Measurements from ENCODE around the gene SMYD3.
"Not testable (repeated sequence)": the region's sequence is repeated elsewhere in the genome, so short reads cannot be mapped to it uniquely, and the experiment has no call there.

The SMYD3 gene

GRCh38 chr1:245948786-245949185, 558.3 kb downstream of the SMYD3 start:
- DNase-seq = no peak

GRCh38 chr1:245946905-245947304, 560.2 kb downstream of the SMYD3 start:
- no peak for DNase-seq
- in situ Hi-C loops (cut with MboI; ENCODE audit: low pct_unique_long_range_greater_than_20kb, low sequenced_read_pairs) = no loop called here

More at GRCh38 chr1:245948786-245949185, 558.3 kb downstream of the SMYD3 start:
- in situ Hi-C loops (cut with MboI; ENCODE audit: low pct_unique_long_range_greater_than_20kb, low sequenced_read_pairs) = no loop called here

- DNase-seq; in situ Hi-C loops (cut with MboI; ENCODE audit: low pct_unique_long_range_greater_than_20kb, low sequenced_read_pairs): not testable (repeated sequence)
Observed at GRCh38 chr1:245945136-245945535, 561.9 kb downstream of the SMYD3 start.

GRCh38 chr1:245942856-245943255, 564.2 kb downstream of the SMYD3 start:
- in situ Hi-C loops (cut with MboI; ENCODE audit: low pct_unique_long_range_greater_than_20kb, low sequenced_read_pairs) = no loop called here
- DNase-seq = no peak

GRCh38 chr1:245941771-245942170, 565.3 kb downstream of the SMYD3 start:
- DNase-seq; in situ Hi-C loops (cut with MboI; ENCODE audit: low pct_unique_long_range_greater_than_20kb, low sequenced_read_pairs): not testable (repeated sequence)

- DNase-seq = no peak
- in situ Hi-C loops (cut with MboI; ENCODE audit: low pct_unique_long_range_greater_than_20kb, low sequenced_read_pairs) = no loop called here
Observed at GRCh38 chr1:245939756-245940345, 567.2 kb downstream of the SMYD3 start.

GRCh38 chr1:245938046-245938435, 569.0 kb downstream of the SMYD3 start:
- DNase-seq = no peak
- in situ Hi-C loops (cut with MboI; ENCODE audit: low pct_unique_long_range_greater_than_20kb, low sequenced_read_pairs) = no loop called here

- in situ Hi-C loops (cut with MboI; ENCODE audit: low pct_unique_long_range_greater_than_20kb, low sequenced_read_pairs) = no loop called here
Observed at GRCh38 chr1:245937316-245938045, 569.6 kb downstream of the SMYD3 start.

GRCh38 chr1:245934409-245934808, 572.7 kb downstream of the SMYD3 start:
- DNase-seq = no peak
- in situ Hi-C loops (cut with MboI; ENCODE audit: low pct_unique_long_range_greater_than_20kb, low sequenced_read_pairs) = no loop called here

More at GRCh38 chr1:245937316-245938045, 569.6 kb downstream of the SMYD3 start:
- no peak for DNase-seq

- in situ Hi-C loops (cut with MboI; ENCODE audit: low pct_unique_long_range_greater_than_20kb, low sequenced_read_pairs) = no loop called here
- no peak for DNase-seq
Observed at GRCh38 chr1:245933431-245934045, 573.5 kb downstream of the SMYD3 start.

GRCh38 chr1:245932302-245932972, 574.6 kb downstream of the SMYD3 start:
- no peak for DNase-seq
- in situ Hi-C loops (cut with MboI; ENCODE audit: low pct_unique_long_range_greater_than_20kb, low sequenced_read_pairs) = no loop called here

- in situ Hi-C loops (cut with MboI; ENCODE audit: low pct_unique_long_range_greater_than_20kb, low sequenced_read_pairs) = no loop called here
- DNase-seq = no peak
Observed at GRCh38 chr1:245931450-245931849, 575.6 kb downstream of the SMYD3 start.

GRCh38 chr1:245929224-245929623, 577.9 kb downstream of the SMYD3 start:
- in situ Hi-C loops (cut with MboI; ENCODE audit: low pct_unique_long_range_greater_than_20kb, low sequenced_read_pairs) = no loop called here
- no peak for DNase-seq

- in situ Hi-C loops (cut with MboI; ENCODE audit: low pct_unique_long_range_greater_than_20kb, low sequenced_read_pairs) = no loop called here
- DNase-seq = no peak
Observed at GRCh38 chr1:245926888-245927287, 580.2 kb downstream of the SMYD3 start.

GRCh38 chr1:245923215-245923614, 583.9 kb downstream of the SMYD3 start:
- no peak for DNase-seq
- in situ Hi-C loops (cut with MboI; ENCODE audit: low pct_unique_long_range_greater_than_20kb, low sequenced_read_pairs) = no loop called here

- no peak for DNase-seq
- in situ Hi-C loops (cut with MboI; ENCODE audit: low pct_unique_long_range_greater_than_20kb, low sequenced_read_pairs) = no loop called here
Observed at GRCh38 chr1:245921417-245921816, 585.7 kb downstream of the SMYD3 start.

GRCh38 chr1:245917403-245917802, 589.7 kb downstream of the SMYD3 start:
- DNase-seq = no peak
- in situ Hi-C loops (cut with MboI; ENCODE audit: low pct_unique_long_range_greater_than_20kb, low sequenced_read_pairs) = no loop called here

- in situ Hi-C loops (cut with MboI; ENCODE audit: low pct_unique_long_range_greater_than_20kb, low sequenced_read_pairs) = no loop called here
- no peak for DNase-seq
Observed at GRCh38 chr1:245915841-245916240, 591.2 kb downstream of the SMYD3 start.

- in situ Hi-C loops (cut with MboI; ENCODE audit: low pct_unique_long_range_greater_than_20kb, low sequenced_read_pairs) = no loop called here
- DNase-seq = no peak
Observed at GRCh38 chr1:245915406-245915805, 591.7 kb downstream of the SMYD3 start.

GRCh38 chr1:245908543-245908942, 598.5 kb downstream of the SMYD3 start:
- in situ Hi-C loops (cut with MboI; ENCODE audit: low pct_unique_long_range_greater_than_20kb, low sequenced_read_pairs) = no loop called here
- no peak for DNase-seq

Measured in KBM-7 (cell line).